Vagina (tissue), 2 donors: Measurements from ENCODE around the gene TMEM154. TPM values are rescaled to one million over a fixed set of nuclear protein-coding genes. Genes with fewer than 3 reads are reported as not detected.

ENCODE experiments used
- DNase-seq, 2 donors: peaks; one replicate each; pipeline ENCODE4 v3.0.0-alpha.2; 2017; ENCODE audit errors: extremely low spot score in 2 of 2
- H3K27ac ChIP-seq: fragments of 200-600 bp; sonication (generic); one replicate; pipeline ENCODE4 v1.5.1; 2019
- H3K27me3 ChIP-seq: fragments of 200-600 bp; sonication (generic); one replicate; pipeline ENCODE4 v1.5.1; 2019
- H3K36me3 ChIP-seq, 2 donors: fragments of 200-600 bp; sonication (generic); one replicate each; pipeline ENCODE4 v1.5.1; 2017 to 2019
- H3K4me1 ChIP-seq: fragments of 200-600 bp; sonication (generic); one replicate; pipeline ENCODE4 v1.5.1; 2019
- H3K4me3 ChIP-seq, 2 donors: fragments of 200-600 bp; sonication (generic); 1 replicate in 1 of 2; 2 replicates in 1 of 2; pipeline ENCODE4 v1.5.1; 2016 to 2019
- H3K9me3 ChIP-seq: fragments of 200-600 bp; sonication (generic); one replicate; pipeline ENCODE4 v1.5.1; 2019
- CTCF ChIP-seq, 3 experiments: fragments of 450-650 bp in 2 of 3; fragments of 200-600 bp in 1 of 3; sonication (generic) in 1 of 3; IDR thresholded peaks; one replicate each; pipeline ENCODE4 v1.5.1; 2017 to 2019; ENCODE audit warnings: antibody characterized with exemption in 3 of 3, mild to moderate bottlenecking in 2 of 3, moderate library complexity in 2 of 3
- POLR2A ChIP-seq, 2 donors: fragments of 450-650 bp; IDR thresholded peaks; one replicate each; pipeline ENCODE4 v1.6.1; 2017; ENCODE audit warnings: antibody characterized with exemption in 2 of 2, mild to moderate bottlenecking in 2 of 2, moderate library complexity in 2 of 2
- POLR2AphosphoS5 ChIP-seq, 2 donors: sonication (generic); formaldehyde crosslinking; IDR thresholded peaks; one replicate each; pipeline ENCODE4 v1.9.0; 2017; ENCODE audit warnings: antibody characterized with exemption in 2 of 2, mild to moderate bottlenecking in 2 of 2, low read depth in 1 of 2; ENCODE audit not compliant: insufficient read depth in 1 of 2
- intact Hi-C: fragments of 100-400 bp; cut with DNase I; formaldehyde crosslinking; loops from one replicate; pipeline ENCODE4 v1.15.1; 2023
- total RNA-seq: library from RNA; depleted of rRNA; stranded (reverse); fragments of >200 nt; gene quantifications from one replicate; pipeline ENCODE4 v1.2.3, GENCODE V29; 2016

TMEM154 gene
- total RNA-seq, 1 donor from 2014 or later: 33.1 TPM

- H3K36me3 ChIP-seq: no peaks in the 10 kb centered on the region
- no peaks in the 10 kb centered on the region for H3K27me3 ChIP-seq
- H3K27ac ChIP-seq: no peak overlapping the region
- no peak for DNase-seq
- H3K4me1 ChIP-seq: peaks cover 6% of the 10 kb centered on the region
- no peaks in the 10 kb centered on the region for H3K9me3 ChIP-seq
- no peak overlapping the region for H3K4me3 ChIP-seq
- intact Hi-C loops: no loop called here
- TF ChIP-seq POLR2A (IDR thresholded peaks at IDR 0.05) (no peak), POLR2AphosphoS5 (IDR thresholded peaks at IDR 0.05; ENCODE audit: insufficient read depth in 1 of 2, low read depth in 1 of 2) (no peak), CTCF (IDR thresholded peaks at IDR 0.05) (no peak)
These were observed 17.0 kb upstream of the TMEM154 start for GRCh38 chr4:152696764-152697261.

GRCh38 chr4:152693871-152694270, 14.1 kb upstream of the TMEM154 start:
- H3K9me3 ChIP-seq: no peaks in the 10 kb centered on the region
- intact Hi-C loops: no loop called here
- H3K27me3 ChIP-seq: no peaks in the 10 kb centered on the region
- no peaks in the 10 kb centered on the region for H3K36me3 ChIP-seq
- DNase-seq: no peak
- TF ChIP-seq POLR2A (IDR thresholded peaks at IDR 0.05) (no peak), POLR2AphosphoS5 (IDR thresholded peaks at IDR 0.05; ENCODE audit: insufficient read depth in 1 of 2, low read depth in 1 of 2) (peak in 1 of 2 donors; percentile 28), CTCF (IDR thresholded peaks at IDR 0.05) (no peak)
- H3K4me1 ChIP-seq: peaks cover 6% of the 10 kb centered on the region
- H3K4me3 ChIP-seq: no peak overlapping the region
- peak overlapping the region; percentile 36 for H3K27ac ChIP-seq

GRCh38 chr4:152691761-152692160, 12.0 kb upstream of the TMEM154 start:
- Histone ChIP-seq H3K27ac (no peak overlapping the region), H3K36me3 (no peaks in the 10 kb centered on the region), H3K9me3 (no peaks in the 10 kb centered on the region), H3K27me3 (no peaks in the 10 kb centered on the region), H3K4me1 (peaks cover 6% of the 10 kb centered on the region), H3K4me3 (no peak overlapping the region)
- TF ChIP-seq POLR2AphosphoS5 (IDR thresholded peaks at IDR 0.05; ENCODE audit: insufficient read depth in 1 of 2, low read depth in 1 of 2) (no peak), CTCF (IDR thresholded peaks at IDR 0.05) (no peak), POLR2A (IDR thresholded peaks at IDR 0.05) (no peak)
- DNase-seq: no peak
- intact Hi-C loops: no loop called here

- H3K27ac ChIP-seq: no peak overlapping the region
- no peaks in the 10 kb centered on the region for H3K27me3 ChIP-seq
- DNase-seq: no peak
- H3K4me1 ChIP-seq: peaks cover 6% of the 10 kb centered on the region
- TF ChIP-seq CTCF (IDR thresholded peaks at IDR 0.05) (no peak), POLR2AphosphoS5 (IDR thresholded peaks at IDR 0.05; ENCODE audit: insufficient read depth in 1 of 2, low read depth in 1 of 2) (no peak), POLR2A (IDR thresholded peaks at IDR 0.05) (no peak)
- intact Hi-C loops: no loop called here
- H3K4me3 ChIP-seq: no peak overlapping the region
- H3K36me3 ChIP-seq: no peaks in the 10 kb centered on the region
- H3K9me3 ChIP-seq: no peaks in the 10 kb centered on the region
These were observed 11.2 kb upstream of the TMEM154 start for GRCh38 chr4:152690706-152691651.
